Measurements from ENCODE around the gene COPS8.

Gene COPS8

GRCh38 chr2:237126519-237127174 is 41.0 kb downstream of the COPS8 start:
- Histone ChIP-seq H3K36me3 (replicated peaks; ENCODE audit: low read depth, low read length) (no peaks in the 10 kb centered on the region), H4K20me1 (ENCODE audit: insufficient read depth, low read length) (no peaks in the 10 kb centered on the region), H3K4me2 (ENCODE audit: low read length) (no peak overlapping the region), H3K79me2 (ENCODE audit: low read length) (no peaks in the 10 kb centered on the region), H2AFZ (ENCODE audit: low read depth, low read length) (no peak overlapping the region), H3K9ac (ENCODE audit: low read length) (no peak overlapping the region), H3K4me1 (ENCODE audit: low read length) (no peaks in the 10 kb centered on the region), H3K27ac (ENCODE audit: low read length) (no peak overlapping the region), H3K9me3 (ENCODE audit: insufficient read depth, low read length) (no peaks in the 10 kb centered on the region), H3K27me3 (ENCODE audit: low read depth, low read length) (no peaks in the 10 kb centered on the region), H3K4me3 (ENCODE audit: low read length) (no peak overlapping the region)
- TF ChIP-seq EZH2phosphoT487 (IDR thresholded peaks at IDR 0.05; ENCODE audit: low read depth) (no peak), CTCF (IDR thresholded peaks at IDR 0.05; ENCODE audit: low read depth, low read length) (no peak)

GRCh38 chr2:237128026-237128703 is 42.5 kb downstream of the COPS8 start:
- Histone ChIP-seq H3K4me2 (ENCODE audit: low read length) (no peak overlapping the region), H3K9me3 (ENCODE audit: insufficient read depth, low read length) (no peaks in the 10 kb centered on the region), H3K4me3 (ENCODE audit: low read length) (no peak overlapping the region), H3K79me2 (ENCODE audit: low read length) (no peaks in the 10 kb centered on the region), H3K4me1 (ENCODE audit: low read length) (no peaks in the 10 kb centered on the region), H3K27ac (ENCODE audit: low read length) (no peak overlapping the region), H4K20me1 (ENCODE audit: insufficient read depth, low read length) (no peaks in the 10 kb centered on the region), H3K9ac (ENCODE audit: low read length) (no peak overlapping the region), H3K36me3 (replicated peaks; ENCODE audit: low read depth, low read length) (no peaks in the 10 kb centered on the region), H3K27me3 (ENCODE audit: low read depth, low read length) (no peaks in the 10 kb centered on the region), H2AFZ (ENCODE audit: low read depth, low read length) (no peak overlapping the region)
- TF ChIP-seq EZH2phosphoT487 (IDR thresholded peaks at IDR 0.05; ENCODE audit: low read depth) (no peak), CTCF (IDR thresholded peaks at IDR 0.05; ENCODE audit: low read depth, low read length) (no peak)

GRCh38 chr2:237128845-237129592 is 43.3 kb downstream of the COPS8 start:
- no peaks in the 10 kb centered on the region for H3K79me2 ChIP-seq (ENCODE audit: low read length)
- no peak overlapping the region for H2AFZ ChIP-seq (ENCODE audit: low read depth, low read length)
- no peak for TF ChIP-seq EZH2phosphoT487 (IDR thresholded peaks at IDR 0.05; ENCODE audit: low read depth)
- TF ChIP-seq CTCF (IDR thresholded peaks at IDR 0.05; ENCODE audit: low read depth, low read length) = no peak
- H3K36me3 ChIP-seq (replicated peaks; ENCODE audit: low read depth, low read length) = no peaks in the 10 kb centered on the region
- no peaks in the 10 kb centered on the region for H3K9me3 ChIP-seq (ENCODE audit: insufficient read depth, low read length)
- H3K27me3 ChIP-seq (ENCODE audit: low read depth, low read length) = no peaks in the 10 kb centered on the region
- no peak overlapping the region for H3K9ac ChIP-seq (ENCODE audit: low read length)
- no peak overlapping the region for H3K4me3 ChIP-seq (ENCODE audit: low read length)
- no peaks in the 10 kb centered on the region for H4K20me1 ChIP-seq (ENCODE audit: insufficient read depth, low read length)
- no peak overlapping the region for H3K4me2 ChIP-seq (ENCODE audit: low read length)
- no peaks in the 10 kb centered on the region for H3K4me1 ChIP-seq (ENCODE audit: low read length)
- no peak overlapping the region for H3K27ac ChIP-seq (ENCODE audit: low read length)

GRCh38 chr2:237129625-237130263 is 44.1 kb downstream of the COPS8 start:
- Histone ChIP-seq H3K4me1 (ENCODE audit: low read length) (no peaks in the 10 kb centered on the region), H4K20me1 (ENCODE audit: insufficient read depth, low read length) (no peaks in the 10 kb centered on the region), H3K4me3 (ENCODE audit: low read length) (no peak overlapping the region), H3K36me3 (replicated peaks; ENCODE audit: low read depth, low read length) (no peaks in the 10 kb centered on the region), H3K4me2 (ENCODE audit: low read length) (no peak overlapping the region), H3K27me3 (ENCODE audit: low read depth, low read length) (no peaks in the 10 kb centered on the region), H3K27ac (ENCODE audit: low read length) (no peak overlapping the region), H3K9me3 (ENCODE audit: insufficient read depth, low read length) (no peaks in the 10 kb centered on the region), H2AFZ (ENCODE audit: low read depth, low read length) (no peak overlapping the region), H3K9ac (ENCODE audit: low read length) (no peak overlapping the region), H3K79me2 (ENCODE audit: low read length) (no peaks in the 10 kb centered on the region)
- TF ChIP-seq CTCF (IDR thresholded peaks at IDR 0.05; ENCODE audit: low read depth, low read length) = no peak
- no peak for TF ChIP-seq EZH2phosphoT487 (IDR thresholded peaks at IDR 0.05; ENCODE audit: low read depth)
